Right lobe of liver (tissue), 6 donors: ENCODE results near the gene HSD17B12. TPM values are rescaled to one million over a fixed set of nuclear protein-coding genes. Genes with fewer than 3 reads are reported as not detected.

Source experiments
- ATAC-seq, 4 donors: fragments of 200-7000 bp; cut with Tn5 transposase; one replicate each; pipeline ENCODE4 v1.9.1; 2020; ENCODE audit warnings: mild to moderate bottlenecking in 4 of 4, moderate library complexity in 4 of 4
- DNase-seq, 3 donors: peaks; one replicate each; pipeline ENCODE4 v3.0.0-alpha.2; 2020
- H3K27ac ChIP-seq, 3 donors: fragments of 200-600 bp; one replicate each; pipeline ENCODE4 v1.8.0; 2022
- H3K27me3 ChIP-seq, 2 donors: fragments of 200-600 bp; one replicate each; pipeline ENCODE4 v1.8.0; 2022
- H3K36me3 ChIP-seq, 4 donors: fragments of 200-600 bp; sonication (generic) in 1 of 4; one replicate each; pipeline versions ENCODE4 v1.5.1 to v1.8.0; 2017 to 2022; ENCODE audit warnings: control low read depth in 1 of 4
- H3K4me1 ChIP-seq, 4 donors: fragments of 200-600 bp; sonication (generic) in 1 of 4; one replicate each; pipeline versions ENCODE4 v1.5.1 to v1.8.0; 2017 to 2022; ENCODE audit warnings: control low read depth in 1 of 4
- H3K4me3 ChIP-seq, 3 donors: fragments of 200-600 bp; one replicate each; pipeline ENCODE4 v1.8.0; 2022
- H3K9me3 ChIP-seq, 4 donors: fragments of 200-600 bp; sonication (generic) in 1 of 4; one replicate each; pipeline versions ENCODE4 v1.5.1 to v1.8.0; 2017 to 2022; ENCODE audit warnings: control low read depth in 1 of 4
- CTCF ChIP-seq, 4 donors: fragments of 200-600 bp in 3 of 4; fragments of 450-650 bp in 1 of 4; IDR thresholded peaks; one replicate each; pipeline versions ENCODE4 v1.5.1 to v1.8.0; 2016 to 2022; ENCODE audit warnings: antibody characterized with exemption in 4 of 4, mild to moderate bottlenecking in 2 of 4
- POLR2A ChIP-seq: fragments of 450-650 bp; IDR thresholded peaks from one replicate; pipeline ENCODE4 v1.6.1; 2017; ENCODE audit warnings: antibody characterized with exemption, mild to moderate bottlenecking
- WGBS: methylation state at CpG from one replicate; pipeline ENCODE4 v1.1.6; 2018; ENCODE audit warnings: low coverage, low lambda C conversion rate; ENCODE audit not compliant: insufficient coverage; ENCODE audit errors: missing lambda C conversion rate; 5-methylcytosine and 5-hydroxymethylcytosine counted together
- intact Hi-C, 2 donors: fragments of 100-400 bp; cut with DNase I; formaldehyde crosslinking; loops; one replicate each; pipeline versions ENCODE4 v1.11.2 to v1.14.1; 2022
- total RNA-seq, 6 experiments: library from RNA; depleted of rRNA in 2 of 6; stranded (reverse); fragments of >200 nt in 2 of 6; fragmentation: NEBNext Ultra II Directional in 3 of 6; extraction: Animal tissue kit (Norgen Biotek cat#: 25700) in 3 of 6; gene quantifications; one replicate each; pipeline versions ENCODE4 v1.1.0 to v1.2.4, GENCODE V29; 2016 to 2023
- donor health status: DM: no; HTN: yes; CAD: no.
- donor health status: DM: no; HTN: no; CAD: no.
- donor health status: DM: no; HTN: no; CAD: no.
- donor health status: DM: no; HTN: yes; CAD: no.
- donor health status: DM: no; HTN: yes; CAD: no.

The HSD17B12 gene
- total RNA-seq, 6 experiments from 2014 or later = 68.3 to 107 (median 93.2) TPM

GRCh38 chr11:43834286-43834685 lies 153.7 kb downstream of the HSD17B12 start:
- ATAC-seq = no peak

GRCh38 chr11:43835104-43835503 lies 154.6 kb downstream of the HSD17B12 start:
- peaks cover 0 to 6% (median 0%) of the 10 kb centered on the region in 4 donors for H3K36me3 ChIP-seq
- no peak for DNase-seq
- ATAC-seq = no peak
- no peaks in the 10 kb centered on the region for H3K4me1 ChIP-seq
- no peak for TF ChIP-seq CTCF (IDR thresholded peaks at IDR 0.05)
- TF ChIP-seq POLR2A = no peak
- H3K4me3 ChIP-seq = no peak overlapping the region
- H3K9me3 ChIP-seq = no peaks in the 10 kb centered on the region
- WGBS = 83% methylated on average over 5 of the region's 7 CpGs
- no peak overlapping the region for H3K27ac ChIP-seq
- intact Hi-C loops = no loop called here
- no peaks in the 10 kb centered on the region for H3K27me3 ChIP-seq

More at GRCh38 chr11:43834286-43834685, 153.7 kb downstream of the HSD17B12 start:
- Histone ChIP-seq H3K4me1 (no peaks in the 10 kb centered on the region), H3K36me3 (peaks cover 0 to 3% (median 0%) of the 10 kb centered on the region in 4 donors), H3K4me3 (no peak overlapping the region), H3K27ac (no peak overlapping the region), H3K9me3 (no peaks in the 10 kb centered on the region), H3K27me3 (no peaks in the 10 kb centered on the region)
- intact Hi-C loops = no loop called here
- DNase-seq = no peak
- WGBS = 100% methylated on average over 2 of the region's 2 CpGs
- TF ChIP-seq CTCF (IDR thresholded peaks at IDR 0.05) (no peak), POLR2A (no peak)

- 66% methylated on average over 4 of the region's 4 CpGs for WGBS
- no peak for ATAC-seq
- intact Hi-C loops = no loop called here
- TF ChIP-seq POLR2A = no peak
- no peak for TF ChIP-seq CTCF (IDR thresholded peaks at IDR 0.05)
- Histone ChIP-seq H3K27ac (no peak overlapping the region), H3K27me3 (no peaks in the 10 kb centered on the region), H3K9me3 (no peaks in the 10 kb centered on the region), H3K4me3 (no peak overlapping the region), H3K4me1 (no peaks in the 10 kb centered on the region), H3K36me3 (peaks cover 0 to 6% (median 0%) of the 10 kb centered on the region in 4 donors)
- DNase-seq = no peak
These were observed 157.3 kb downstream of the HSD17B12 start for GRCh38 chr11:43837879-43838278.

GRCh38 chr11:43842021-43842420 lies 161.5 kb downstream of the HSD17B12 start:
- no peak overlapping the region for H3K27ac ChIP-seq
- WGBS = no CpG with 5 or more reads among the region's 1 CpG
- H3K4me1 ChIP-seq = no peaks in the 10 kb centered on the region
- intact Hi-C loops = no loop called here
- peaks cover 0 to 6% (median 0%) of the 10 kb centered on the region in 4 donors for H3K36me3 ChIP-seq
- DNase-seq (no peak), ATAC-seq (no peak)
- no peak overlapping the region for H3K4me3 ChIP-seq
- H3K9me3 ChIP-seq = no peaks in the 10 kb centered on the region
- no peaks in the 10 kb centered on the region for H3K27me3 ChIP-seq
- TF ChIP-seq POLR2A = no peak
- no peak for TF ChIP-seq CTCF (IDR thresholded peaks at IDR 0.05)

GRCh38 chr11:43845816-43846215 lies 165.3 kb downstream of the HSD17B12 start:
- Histone ChIP-seq H3K9me3 (no peaks in the 10 kb centered on the region), H3K27ac (no peak overlapping the region), H3K36me3 (no peaks in the 10 kb centered on the region), H3K4me3 (no peak overlapping the region), H3K4me1 (no peaks in the 10 kb centered on the region), H3K27me3 (no peaks in the 10 kb centered on the region)
- TF ChIP-seq CTCF (IDR thresholded peaks at IDR 0.05) = no peak
- TF ChIP-seq POLR2A = no peak
- DNase-seq (no peak), ATAC-seq (no peak)
- intact Hi-C loops = no loop called here
- WGBS = 92% methylated on average over 3 of the region's 3 CpGs
